Hematopoietic multipotent progenitor cell (in vitro differentiated cells): ENCODE data around the gene MED13. TPM values are rescaled to one million over a fixed set of nuclear protein-coding genes. Genes with fewer than 3 reads are reported as not detected.
A peak's percentile ranks its signal among the peaks of the same experiment; 100 is the strongest.

Experiments used
- DNase-seq, 3 donors: peaks; one replicate each; pipeline ENCODE4 v3.0.0-alpha.2; 2011 to 2015; ENCODE audit warnings: low read depth in 2 of 3, low spot score in 2 of 3
- total RNA-seq: library from RNA; depleted of rRNA; stranded (reverse); fragments of >200 nt; gene quantifications from one replicate; pipeline ENCODE4 v1.2.3, GENCODE V29; 2012

The MED13 gene, protein sequence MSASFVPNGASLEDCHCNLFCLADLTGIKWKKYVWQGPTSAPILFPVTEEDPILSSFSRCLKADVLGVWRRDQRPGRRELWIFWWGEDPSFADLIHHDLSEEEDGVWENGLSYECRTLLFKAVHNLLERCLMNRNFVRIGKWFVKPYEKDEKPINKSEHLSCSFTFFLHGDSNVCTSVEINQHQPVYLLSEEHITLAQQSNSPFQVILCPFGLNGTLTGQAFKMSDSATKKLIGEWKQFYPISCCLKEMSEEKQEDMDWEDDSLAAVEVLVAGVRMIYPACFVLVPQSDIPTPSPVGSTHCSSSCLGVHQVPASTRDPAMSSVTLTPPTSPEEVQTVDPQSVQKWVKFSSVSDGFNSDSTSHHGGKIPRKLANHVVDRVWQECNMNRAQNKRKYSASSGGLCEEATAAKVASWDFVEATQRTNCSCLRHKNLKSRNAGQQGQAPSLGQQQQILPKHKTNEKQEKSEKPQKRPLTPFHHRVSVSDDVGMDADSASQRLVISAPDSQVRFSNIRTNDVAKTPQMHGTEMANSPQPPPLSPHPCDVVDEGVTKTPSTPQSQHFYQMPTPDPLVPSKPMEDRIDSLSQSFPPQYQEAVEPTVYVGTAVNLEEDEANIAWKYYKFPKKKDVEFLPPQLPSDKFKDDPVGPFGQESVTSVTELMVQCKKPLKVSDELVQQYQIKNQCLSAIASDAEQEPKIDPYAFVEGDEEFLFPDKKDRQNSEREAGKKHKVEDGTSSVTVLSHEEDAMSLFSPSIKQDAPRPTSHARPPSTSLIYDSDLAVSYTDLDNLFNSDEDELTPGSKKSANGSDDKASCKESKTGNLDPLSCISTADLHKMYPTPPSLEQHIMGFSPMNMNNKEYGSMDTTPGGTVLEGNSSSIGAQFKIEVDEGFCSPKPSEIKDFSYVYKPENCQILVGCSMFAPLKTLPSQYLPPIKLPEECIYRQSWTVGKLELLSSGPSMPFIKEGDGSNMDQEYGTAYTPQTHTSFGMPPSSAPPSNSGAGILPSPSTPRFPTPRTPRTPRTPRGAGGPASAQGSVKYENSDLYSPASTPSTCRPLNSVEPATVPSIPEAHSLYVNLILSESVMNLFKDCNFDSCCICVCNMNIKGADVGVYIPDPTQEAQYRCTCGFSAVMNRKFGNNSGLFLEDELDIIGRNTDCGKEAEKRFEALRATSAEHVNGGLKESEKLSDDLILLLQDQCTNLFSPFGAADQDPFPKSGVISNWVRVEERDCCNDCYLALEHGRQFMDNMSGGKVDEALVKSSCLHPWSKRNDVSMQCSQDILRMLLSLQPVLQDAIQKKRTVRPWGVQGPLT (N-terminal part only)
- total RNA-seq = 50.6 TPM

GRCh38 chr17:62064791-62065563 lies at the start of gene MED13:
MED13 (minus strand) TSS chr17:62065278; CDS start chr17:62065205, 73 bp downstream.
- peak; percentile 30 to 52 (median 48) for DNase-seq

- DNase-seq = no peak
Measured at GRCh38 chr17:62112229-62112628, 47.2 kb upstream of the MED13 start.

GRCh38 chr17:62111562-62112171 lies 46.6 kb upstream of the MED13 start:
- no peak for DNase-seq

DNA sequence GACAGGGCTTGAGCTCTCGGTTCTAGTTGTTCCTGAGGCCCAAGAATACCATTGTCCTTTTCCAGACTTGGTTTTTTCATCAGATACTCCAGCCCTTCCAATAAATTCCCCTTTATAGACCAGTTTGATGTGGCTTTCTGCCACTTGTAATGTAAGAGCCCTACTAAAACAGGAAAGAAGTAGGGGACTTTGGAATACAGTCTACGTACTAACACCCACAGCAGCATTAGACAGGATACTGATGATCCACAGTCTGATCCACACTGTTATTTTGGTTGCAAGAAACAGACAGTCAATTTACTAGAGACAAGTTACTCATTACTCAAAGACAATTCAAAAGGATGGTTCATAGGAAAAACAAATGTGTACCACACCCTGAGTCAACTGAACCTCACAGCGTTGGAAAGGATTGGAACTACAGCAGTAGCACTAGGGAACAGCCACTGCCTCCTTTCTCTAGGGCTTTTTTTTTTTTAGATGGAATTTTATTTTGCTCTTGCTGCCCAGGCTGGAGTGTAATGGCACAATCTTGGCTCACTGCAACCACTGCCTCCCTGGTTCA lies 45.9 kb upstream of the MED13 start:
- no peak for DNase-seq

DNA sequence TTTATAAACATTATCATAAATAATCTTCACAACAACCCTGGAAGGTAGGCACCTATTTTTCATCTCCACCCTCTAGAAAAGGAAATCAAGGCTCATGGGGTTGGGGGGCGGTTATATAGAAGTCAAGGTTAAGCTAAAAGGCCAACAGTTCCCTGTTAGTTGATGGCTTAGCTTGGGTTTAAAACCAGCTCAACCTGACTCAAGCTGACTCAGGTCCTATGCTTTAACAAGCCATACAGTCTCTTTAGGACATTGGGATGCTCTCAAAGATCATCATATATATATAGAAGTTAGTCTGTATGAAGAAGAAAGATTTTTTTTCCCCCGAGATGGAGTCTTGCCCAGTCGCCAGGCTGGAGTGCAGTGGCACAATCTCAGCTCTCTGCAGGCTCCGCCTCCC lies 44.8 kb upstream of the MED13 start:
- DNase-seq = no peak

DNA sequence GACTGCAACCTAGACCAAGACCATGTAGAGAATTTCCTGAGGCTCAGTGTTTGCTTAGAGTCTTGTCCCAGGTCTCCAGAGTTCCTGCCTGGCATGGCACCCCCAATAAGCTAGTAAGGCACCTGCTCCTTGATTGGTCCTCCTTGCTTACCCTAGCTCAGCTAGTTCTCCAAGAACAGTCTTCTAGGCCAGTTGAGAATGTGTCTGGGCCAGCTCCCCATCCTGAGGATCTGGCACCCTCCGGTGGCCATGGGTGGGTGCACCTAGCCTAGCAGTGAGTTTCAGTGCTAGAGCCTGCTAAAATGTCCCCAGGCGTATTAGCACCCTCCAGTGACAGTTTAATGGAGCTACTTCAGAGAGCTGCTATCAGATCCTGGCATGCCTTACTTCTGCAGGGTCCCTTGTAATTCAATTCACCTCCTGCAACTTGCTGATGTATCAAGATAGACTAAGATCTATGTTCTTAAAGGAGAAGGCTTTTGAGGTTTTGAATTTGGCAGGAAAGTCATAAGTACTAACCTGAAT lies 44.4 kb upstream of the MED13 start:
- DNase-seq = peak in 2 of 3 donors; percentile 66 to 79

- no peak for DNase-seq
Measured at GRCh38 chr17:62105861-62106260, 40.8 kb upstream of the MED13 start.

DNA sequence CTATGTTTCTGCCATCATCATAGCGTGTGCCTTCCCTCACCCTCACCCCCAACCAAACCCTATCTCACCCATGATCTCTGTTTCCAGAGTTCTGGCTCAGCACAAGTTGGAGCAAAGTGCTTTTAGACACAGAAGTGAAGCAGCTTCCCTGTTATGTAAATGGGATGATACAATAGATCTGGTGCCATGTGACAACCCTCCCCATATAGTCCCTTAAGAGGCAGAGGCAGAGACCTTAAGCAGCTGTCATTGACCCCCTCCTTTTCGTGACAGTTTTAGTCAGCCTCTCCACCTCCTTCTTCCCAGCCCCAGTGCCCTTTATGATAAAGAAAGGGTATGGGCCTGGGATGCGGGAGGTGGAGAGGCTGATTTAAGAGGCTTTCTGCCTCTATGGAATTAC lies 40.3 kb upstream of the MED13 start:
- no peak for DNase-seq

DNA sequence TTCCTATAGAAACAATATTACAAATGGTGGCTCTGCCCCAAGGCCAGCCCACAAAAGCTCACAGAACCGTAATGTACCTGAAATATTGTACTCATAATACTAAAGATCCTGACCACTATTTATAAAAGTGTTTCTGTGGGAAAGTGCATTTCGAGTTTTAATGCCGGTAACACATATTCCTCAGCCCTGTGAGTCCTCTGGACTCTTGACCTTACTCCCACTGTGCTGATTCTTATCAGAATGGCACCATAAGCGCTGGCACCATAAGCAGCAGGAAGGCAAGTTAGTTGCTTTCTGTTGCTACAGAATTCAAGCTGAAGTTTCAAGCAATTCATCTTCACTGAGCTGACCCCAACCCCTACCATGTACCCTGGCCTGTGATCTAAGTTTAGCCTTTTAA lies 36.4 kb upstream of the MED13 start:
- DNase-seq = no peak

DNA sequence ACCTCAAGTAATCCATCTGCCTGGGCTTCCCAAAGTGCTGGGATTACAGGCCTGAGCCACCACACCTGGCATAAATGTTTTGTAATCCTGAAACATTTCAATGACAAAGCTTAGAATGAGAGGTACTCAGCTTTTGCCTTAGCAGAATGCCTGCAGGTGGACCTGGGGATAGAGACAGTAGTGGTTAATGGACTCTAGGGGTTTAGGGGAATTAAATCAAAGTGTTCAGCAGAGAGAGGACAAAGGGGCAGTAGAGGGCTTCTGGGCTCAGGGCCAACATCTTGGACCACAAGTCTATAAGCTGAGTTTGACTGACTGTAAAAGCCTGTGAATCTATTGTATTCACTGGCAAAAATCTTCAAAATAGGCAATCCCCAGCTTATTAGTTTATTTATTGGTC lies 36.0 kb upstream of the MED13 start:
- DNase-seq = no peak

DNA sequence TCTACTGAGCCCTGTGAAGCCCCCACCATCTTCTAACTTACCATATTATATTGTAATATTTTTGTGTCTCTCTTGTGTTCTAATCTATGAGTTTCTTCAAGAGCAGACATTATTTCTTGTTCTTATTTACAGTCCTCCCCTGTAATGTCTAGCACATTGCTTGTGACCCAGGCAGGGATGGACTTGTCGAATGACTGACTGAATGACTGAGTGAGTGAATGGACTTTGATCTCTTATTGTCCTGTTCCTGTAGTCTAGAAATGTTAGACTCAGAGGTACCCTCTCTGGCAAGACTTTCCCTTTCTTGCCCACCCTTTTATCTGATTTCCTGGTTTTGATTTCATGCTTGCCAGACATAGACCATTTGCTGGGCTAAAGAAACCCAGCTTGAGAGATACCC lies 35.0 kb upstream of the MED13 start:
- no peak for DNase-seq

- DNase-seq = no peak
Measured at GRCh38 chr17:62099532-62099931, 34.5 kb upstream of the MED13 start.

DNA sequence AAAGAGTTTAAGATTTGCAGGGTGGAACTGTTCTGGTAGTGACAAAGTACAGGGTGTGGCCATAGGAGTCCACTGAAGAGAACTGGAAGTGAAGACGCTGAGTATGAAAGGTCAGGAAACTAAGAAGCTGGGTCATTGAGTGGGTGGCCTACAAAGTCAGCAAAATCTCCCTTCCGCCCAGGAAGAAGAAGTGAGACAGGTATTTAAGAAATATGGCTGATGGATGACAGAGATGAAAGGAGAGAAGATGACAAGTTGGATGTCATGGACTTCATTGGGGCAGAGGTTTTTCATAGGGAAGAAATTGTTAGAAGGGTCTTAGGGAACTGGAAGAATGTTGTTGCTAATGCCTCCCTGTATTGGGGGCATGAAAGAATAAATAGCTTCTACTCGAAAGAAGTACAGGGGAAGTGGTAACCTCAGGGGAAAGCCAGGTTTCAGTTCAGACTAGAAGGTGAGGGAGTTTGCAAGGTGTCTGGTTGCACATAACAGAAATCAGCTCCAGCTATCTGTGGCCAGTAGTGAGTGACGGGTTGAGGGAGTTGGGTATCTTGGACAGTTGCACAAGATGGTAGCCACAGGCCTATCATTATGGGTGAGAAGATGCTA lies 33.6 kb upstream of the MED13 start:
- DNase-seq = no peak

DNA sequence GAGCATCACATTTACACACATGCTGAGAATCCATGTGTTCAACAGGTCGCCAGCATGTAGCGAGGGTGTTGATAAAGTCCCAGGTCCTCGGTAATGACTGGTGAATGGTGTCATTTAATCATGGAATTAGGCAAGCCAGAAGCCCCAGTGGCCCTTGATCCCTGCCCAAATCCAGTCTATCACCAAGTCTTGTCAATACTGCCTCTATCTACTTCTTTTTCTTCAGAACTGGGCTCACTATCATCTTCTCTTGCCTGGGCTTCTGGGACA lies 31.3 kb upstream of the MED13 start:
- DNase-seq = no peak

DNA sequence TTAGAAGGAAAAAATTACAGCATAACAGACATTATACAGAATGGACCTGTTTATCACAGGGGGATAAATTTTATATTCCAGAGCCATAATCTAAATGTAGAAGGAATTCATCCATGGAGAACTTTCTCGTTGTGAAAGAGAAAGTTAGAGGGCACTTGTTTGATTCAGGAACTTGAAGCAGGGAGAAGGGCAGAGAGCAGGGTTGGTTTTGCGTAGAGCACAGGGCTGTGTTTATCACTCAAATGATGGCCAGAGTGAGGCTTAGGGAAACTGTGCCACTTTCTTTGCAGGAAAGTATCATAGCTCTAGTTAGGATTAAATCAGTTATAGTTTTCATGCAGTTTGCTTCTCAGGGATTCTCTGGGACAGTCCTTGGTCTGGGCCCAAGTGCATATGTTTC lies 29.1 kb upstream of the MED13 start:
- DNase-seq = no peak

DNA sequence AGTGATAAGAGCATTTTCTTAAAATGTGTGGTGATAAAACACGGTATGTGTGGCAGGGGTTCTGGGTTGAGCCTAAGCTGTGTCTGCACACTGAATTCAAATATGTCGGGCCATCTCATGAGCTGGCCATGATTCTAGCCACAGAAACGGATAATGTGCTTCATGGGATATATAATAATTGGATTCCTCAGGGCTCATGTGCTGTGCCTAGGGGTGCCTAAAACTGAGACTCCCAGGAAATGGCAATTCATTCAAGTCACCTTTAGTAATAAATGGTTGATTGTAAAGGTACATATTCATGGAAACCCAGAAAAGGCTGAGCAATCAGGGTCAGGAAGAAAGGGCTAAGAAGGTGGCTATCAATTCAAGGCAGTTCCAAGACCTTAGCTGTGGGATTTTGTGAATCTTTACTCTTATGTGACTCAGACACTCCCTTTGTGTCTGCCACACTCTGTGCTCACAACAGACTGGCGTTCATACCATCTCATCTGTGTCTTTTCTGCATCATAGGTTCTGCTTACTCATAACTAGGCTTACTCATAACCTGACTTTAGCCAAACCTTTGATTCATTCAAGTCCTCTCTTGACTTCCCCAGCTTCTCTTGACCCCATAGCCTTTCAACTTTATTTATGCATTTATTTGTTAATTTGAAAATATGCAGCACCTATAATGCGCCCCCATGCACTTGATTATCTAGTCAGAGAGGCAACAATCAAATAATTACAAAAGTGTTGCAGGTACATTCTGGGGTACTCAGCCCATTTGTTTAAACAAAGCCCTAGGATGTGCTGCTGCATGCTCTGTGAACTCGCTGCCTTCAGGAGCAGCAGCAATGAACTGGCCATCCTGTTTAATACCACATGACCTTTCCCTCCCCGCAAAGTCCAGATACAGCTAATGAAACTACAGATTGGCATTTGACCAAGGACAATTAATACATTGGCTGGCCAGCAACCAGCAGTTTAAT lies 28.4 kb upstream of the MED13 start:
- no peak for DNase-seq

- DNase-seq = no peak
Measured at GRCh38 chr17:62092784-62093183, 27.7 kb upstream of the MED13 start.

GRCh38 chr17:62091804-62092203 lies 26.7 kb upstream of the MED13 start:
- no peak for DNase-seq
